Lower leg skin (tissue), 3 donors: ENCODE measurements around the gene ZSWIM4.

Source experiments
- CTCF ChIP-seq, 3 donors: fragments of 450-650 bp; IDR thresholded peaks; one replicate each; pipeline ENCODE4 v1.5.1; 2016; ENCODE audit warnings: antibody characterized with exemption in 3 of 3, mild to moderate bottlenecking in 3 of 3, moderate library complexity in 2 of 3
- POLR2A ChIP-seq, 2 donors: fragments of 450-650 bp; IDR thresholded peaks; one replicate each; pipeline ENCODE4 v1.6.1; 2016 to 2017; ENCODE audit warnings: antibody characterized with exemption in 2 of 2, mild to moderate bottlenecking in 1 of 2, moderate library complexity in 1 of 2

GRCh38 chr19:13847407-13848339 lies 52.4 kb downstream of the ZSWIM4 start:
- no peak for TF ChIP-seq CTCF (IDR thresholded peaks at IDR 0.05)
- peak in 1 of 2 donors; percentile 87 for TF ChIP-seq POLR2A (IDR thresholded peaks at IDR 0.05)
